Spleen (tissue), 11 donors: ENCODE data around the gene OPN1MW2. TPM values are rescaled to one million over a fixed set of nuclear protein-coding genes. Genes with fewer than 3 reads are reported as not detected.
"Not testable (repeated sequence)": the region's sequence is repeated elsewhere in the genome, so short reads cannot be mapped to it uniquely, and the experiment has no call there.

Experiments
- DNase-seq: peaks from one replicate; pipeline ENCODE4 v3.0.0-alpha.2; 2020
- H3K27ac ChIP-seq, 8 donors: fragments of 200-600 bp; sonication (generic) in 7 of 8; 1 replicate in 4 of 8; 2 replicates in 4 of 8; pipeline versions ENCODE4 v1.5.0 to v1.8.0; 2016 to 2021; ENCODE audit warnings: inconsistent platforms in 4 of 8, mild to moderate bottlenecking in 4 of 8, moderate library complexity in 1 of 8
- H3K27me3 ChIP-seq, 7 donors: fragments of 200-600 bp; sonication (generic) in 6 of 7; replicated peaks in 1 of 7; 1 replicate in 4 of 7; 2 replicates in 3 of 7; pipeline versions ENCODE4 v1.5.0 to v1.8.0; 2016 to 2021; ENCODE audit warnings: inconsistent platforms in 3 of 7, mild to moderate bottlenecking in 1 of 7
- H3K36me3 ChIP-seq, 6 donors: fragments of 200-600 bp; sonication (generic) in 5 of 6; 1 replicate in 4 of 6; 2 replicates in 2 of 6; pipeline versions ENCODE4 v1.5.0 to v1.8.0; 2016 to 2021; ENCODE audit warnings: inconsistent platforms in 2 of 6
- H3K4me1 ChIP-seq, 6 donors: fragments of 200-600 bp; sonication (generic) in 5 of 6; 1 replicate in 3 of 6; 2 replicates in 3 of 6; pipeline versions ENCODE4 v1.5.0 to v1.8.0; 2016 to 2021; ENCODE audit warnings: inconsistent platforms in 3 of 6
- H3K4me3 ChIP-seq, 8 donors: fragments of 200-600 bp; sonication (generic) in 7 of 8; 1 replicate in 4 of 8; 2 replicates in 4 of 8; pipeline versions ENCODE4 v1.5.0 to v1.8.0; 2016 to 2021; ENCODE audit warnings: inconsistent platforms in 4 of 8, mild to moderate bottlenecking in 4 of 8, moderate library complexity in 2 of 8
- H3K9me3 ChIP-seq, 8 donors: fragments of 200-600 bp; sonication (generic) in 7 of 8; 1 replicate in 4 of 8; 2 replicates in 4 of 8; pipeline versions ENCODE4 v1.5.0 to v1.8.0; 2016 to 2021; ENCODE audit warnings: inconsistent platforms in 4 of 8
- WGBS, 5 donors: extraction: QIAGEN DNeasy Blood & Tissue Kit in 3 of 5; methylation state at CpG; one replicate each; pipeline versions ENCODE4 v1.1.5 to v1.1.7; 2013 to 2018; 5-methylcytosine and 5-hydroxymethylcytosine counted together
- intact Hi-C: fragments of 100-400 bp; cut with DNase I; formaldehyde crosslinking; loops from one replicate; pipeline ENCODE4 v1.15.0; 2023; ENCODE audit warnings: low total_unique reads
- polyA plus RNA-seq, 3 donors: library from polyadenylated mRNA; stranded (reverse); fragments of 200-250 nt; gene quantifications; one replicate each; pipeline ENCODE4 v1.2.1, GENCODE V29; 2013
- total RNA-seq, 7 donors: library from RNA; depleted of rRNA in 3 of 7; stranded (reverse); fragments of >200 nt in 3 of 7; fragmentation: NEBNext Ultra II Directional in 4 of 7; extraction: Animal tissue kit (Norgen Biotek cat#: 25700) in 4 of 7; gene quantifications; one replicate each; pipeline versions ENCODE4 v1.1.0 to v1.2.1, GENCODE V29; 2016 to 2021
- donor health status: healthy with polysubstance abuse.
- donor health status: DM: no; HTN: no; CAD: no; lungs with moderate emphysema.
- donor health status: DM: no; HTN: no; CAD: no.
- donor health status: Bipolar disorder and iron deficiency.
- donor health status: healthy.
- donor health status: DM: no; HTN: no; CAD: no.
- donor health status: DM: yes; HTN: yes; CAD: no.

The OPN1MW2 gene
- total and polyA plus RNA-seq, 10 donors: not detected

GRCh38 chrX:154225292-154225691 lies 5.7 kb downstream of the OPN1MW2 start:
- H3K4me3 ChIP-seq, H3K27ac ChIP-seq, DNase-seq, H3K36me3 ChIP-seq, intact Hi-C loops, H3K4me1 ChIP-seq, H3K27me3 ChIP-seq, H3K9me3 ChIP-seq: not testable (repeated sequence)
- WGBS, 5 donors: no CpG with 5 or more reads among the region's 6 CpGs

- H3K9me3 ChIP-seq, DNase-seq, H3K4me1 ChIP-seq, H3K4me3 ChIP-seq, H3K27ac ChIP-seq, intact Hi-C loops, H3K36me3 ChIP-seq, H3K27me3 ChIP-seq: not testable (repeated sequence)
- WGBS, 5 donors: no CpG with 5 or more reads among the region's 9 CpGs
Observed at GRCh38 chrX:154226706-154227105, 7.2 kb downstream of the OPN1MW2 start.

GRCh38 chrX:154231443-154231842 lies 11.9 kb downstream of the OPN1MW2 start:
- H3K4me3 ChIP-seq, H3K27ac ChIP-seq, intact Hi-C loops, DNase-seq, H3K27me3 ChIP-seq, H3K36me3 ChIP-seq, H3K4me1 ChIP-seq, H3K9me3 ChIP-seq: not testable (repeated sequence)
- WGBS, 5 donors: no CpG with 5 or more reads among the region's 3 CpGs

GRCh38 chrX:154233620-154234019 lies 14.1 kb downstream of the OPN1MW2 start:
- H3K27ac ChIP-seq, intact Hi-C loops, DNase-seq, H3K4me1 ChIP-seq, H3K4me3 ChIP-seq, H3K36me3 ChIP-seq, H3K27me3 ChIP-seq, H3K9me3 ChIP-seq: not testable (repeated sequence)
- no CpG with 5 or more reads among the region's 16 CpGs for WGBS, 5 donors

- H3K4me3 ChIP-seq, H3K9me3 ChIP-seq, intact Hi-C loops, H3K36me3 ChIP-seq, H3K27ac ChIP-seq, H3K4me1 ChIP-seq, H3K27me3 ChIP-seq, DNase-seq: not testable (repeated sequence)
- WGBS, 5 donors: 80 to 88% (median 85%) methylated on average over 1 to 9 of the region's 11 CpGs; no CpG with 5 or more reads in 1 of the 5 donors
Observed at GRCh38 chrX:154238939-154239559, 19.5 kb downstream of the OPN1MW2 start.

- H3K4me1 ChIP-seq, intact Hi-C loops, DNase-seq, H3K27ac ChIP-seq, H3K36me3 ChIP-seq, H3K4me3 ChIP-seq, H3K27me3 ChIP-seq, H3K9me3 ChIP-seq: not testable (repeated sequence)
- WGBS, 5 donors: 82 to 95% (median 86%) methylated on average over 6 to 8 of the region's 8 CpGs; no CpG with 5 or more reads in 1 of the 5 donors
Observed at GRCh38 chrX:154239982-154240503, 20.5 kb downstream of the OPN1MW2 start.

- H3K36me3 ChIP-seq, H3K27ac ChIP-seq, H3K9me3 ChIP-seq, DNase-seq, H3K4me1 ChIP-seq, H3K27me3 ChIP-seq, intact Hi-C loops, H3K4me3 ChIP-seq: not testable (repeated sequence)
- WGBS, 5 donors: 67% methylated on average over 5 of the region's 17 CpGs; no CpG with 5 or more reads in 4 of the 5 donors
Observed at GRCh38 chrX:154247377-154248045, 28.0 kb downstream of the OPN1MW2 start.

- DNase-seq, H3K27me3 ChIP-seq, H3K36me3 ChIP-seq, H3K27ac ChIP-seq, H3K4me1 ChIP-seq, intact Hi-C loops, H3K9me3 ChIP-seq, H3K4me3 ChIP-seq: not testable (repeated sequence)
- WGBS, 5 donors: no CpG with 5 or more reads among the region's 10 CpGs
Observed at GRCh38 chrX:154248076-154248475, 28.5 kb downstream of the OPN1MW2 start.

- intact Hi-C loops, H3K27ac ChIP-seq, DNase-seq, H3K27me3 ChIP-seq, H3K36me3 ChIP-seq, H3K4me1 ChIP-seq, H3K9me3 ChIP-seq, H3K4me3 ChIP-seq: not testable (repeated sequence)
- whole genome bisulfite sequencing, 5 donors: no CpG with 5 or more reads among the region's 17 CpGs
Observed at GRCh38 chrX:154257282-154257681, 37.7 kb downstream of the OPN1MW2 start, which contains the start of gene OPN1MW3. Gene OPN1MW3, plus strand, starts transcription at chrX:154257582. Its CDS starts 38 bp downstream, at chrX:154257620.

- H3K4me1 ChIP-seq, H3K4me3 ChIP-seq, H3K9me3 ChIP-seq, H3K36me3 ChIP-seq, H3K27me3 ChIP-seq, intact Hi-C loops, DNase-seq, H3K27ac ChIP-seq: not testable (repeated sequence)
- WGBS, 5 donors: no CpG with 5 or more reads among the region's 10 CpGs
Observed at GRCh38 chrX:154258711-154259110, 39.2 kb downstream of the OPN1MW2 start.

- H3K4me1 ChIP-seq, H3K4me3 ChIP-seq, intact Hi-C loops, H3K36me3 ChIP-seq, H3K9me3 ChIP-seq, H3K27ac ChIP-seq, DNase-seq, H3K27me3 ChIP-seq: not testable (repeated sequence)
- WGBS, 5 donors: no CpG with 5 or more reads among the region's 6 CpGs
Observed at GRCh38 chrX:154263072-154263471, 43.5 kb downstream of the OPN1MW2 start.
